Measurements from ENCODE around the gene LAMA2.

Gene LAMA2

DNA sequence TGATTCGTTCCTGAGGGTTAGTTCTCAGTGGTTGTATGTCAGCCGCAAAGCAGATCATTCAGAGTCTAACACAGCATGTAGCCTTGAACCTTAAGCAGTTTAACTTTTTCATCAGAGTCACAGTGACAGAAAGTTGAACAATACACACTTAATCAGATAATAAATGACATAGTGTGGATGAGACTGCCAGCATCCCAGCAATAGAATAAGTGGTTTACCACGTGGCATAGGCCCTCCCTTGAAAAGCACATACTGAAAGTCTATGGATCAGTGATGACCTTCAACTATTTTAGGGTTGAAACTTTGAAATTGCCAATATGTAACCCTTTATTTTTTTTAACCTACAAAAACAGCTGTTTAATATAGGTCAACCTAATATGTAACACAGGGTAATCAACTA, 561.7 kb downstream of the LAMA2 start:
- no peak for TF ChIP-seq POLR2AphosphoS5 (IDR thresholded peaks at IDR 0.05; ENCODE audit: low read depth, low read length)
- TF ChIP-seq, protein P1, sequence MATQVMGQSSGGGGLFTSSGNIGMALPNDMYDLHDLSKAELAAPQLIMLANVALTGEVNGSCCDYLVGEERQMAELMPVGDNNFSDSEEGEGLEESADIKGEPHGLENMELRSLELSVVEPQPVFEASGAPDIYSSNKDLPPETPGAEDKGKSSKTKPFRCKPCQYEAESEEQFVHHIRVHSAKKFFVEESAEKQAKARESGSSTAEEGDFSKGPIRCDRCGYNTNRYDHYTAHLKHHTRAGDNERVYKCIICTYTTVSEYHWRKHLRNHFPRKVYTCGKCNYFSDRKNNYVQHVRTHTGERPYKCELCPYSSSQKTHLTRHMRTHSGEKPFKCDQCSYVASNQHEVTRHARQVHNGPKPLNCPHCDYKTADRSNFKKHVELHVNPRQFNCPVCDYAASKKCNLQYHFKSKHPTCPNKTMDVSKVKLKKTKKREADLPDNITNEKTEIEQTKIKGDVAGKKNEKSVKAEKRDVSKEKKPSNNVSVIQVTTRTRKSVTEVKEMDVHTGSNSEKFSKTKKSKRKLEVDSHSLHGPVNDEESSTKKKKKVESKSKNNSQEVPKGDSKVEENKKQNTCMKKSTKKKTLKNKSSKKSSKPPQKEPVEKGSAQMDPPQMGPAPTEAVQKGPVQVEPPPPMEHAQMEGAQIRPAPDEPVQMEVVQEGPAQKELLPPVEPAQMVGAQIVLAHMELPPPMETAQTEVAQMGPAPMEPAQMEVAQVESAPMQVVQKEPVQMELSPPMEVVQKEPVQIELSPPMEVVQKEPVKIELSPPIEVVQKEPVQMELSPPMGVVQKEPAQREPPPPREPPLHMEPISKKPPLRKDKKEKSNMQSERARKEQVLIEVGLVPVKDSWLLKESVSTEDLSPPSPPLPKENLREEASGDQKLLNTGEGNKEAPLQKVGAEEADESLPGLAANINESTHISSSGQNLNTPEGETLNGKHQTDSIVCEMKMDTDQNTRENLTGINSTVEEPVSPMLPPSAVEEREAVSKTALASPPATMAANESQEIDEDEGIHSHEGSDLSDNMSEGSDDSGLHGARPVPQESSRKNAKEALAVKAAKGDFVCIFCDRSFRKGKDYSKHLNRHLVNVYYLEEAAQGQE (IDR thresholded peaks at IDR 0.05; ENCODE audit: insufficient read depth in 1 of 2, low read depth in 2 of 2, low read length in 2 of 2): no peak
- TF ChIP-seq TAF1 (IDR thresholded peaks at IDR 0.05; ENCODE audit: borderline replicate concordance, insufficient read depth, low read length): no peak
- no peak for TF ChIP-seq SIN3A (IDR thresholded peaks at IDR 0.05; ENCODE audit: borderline replicate concordance, insufficient read depth, low read length)
- TF ChIP-seq FOXP2 (optimal IDR thresholded peaks at IDR 0.05; ENCODE audit: borderline replicate concordance, extremely low read depth, extremely low read length, insufficient read depth): no peak

DNA sequence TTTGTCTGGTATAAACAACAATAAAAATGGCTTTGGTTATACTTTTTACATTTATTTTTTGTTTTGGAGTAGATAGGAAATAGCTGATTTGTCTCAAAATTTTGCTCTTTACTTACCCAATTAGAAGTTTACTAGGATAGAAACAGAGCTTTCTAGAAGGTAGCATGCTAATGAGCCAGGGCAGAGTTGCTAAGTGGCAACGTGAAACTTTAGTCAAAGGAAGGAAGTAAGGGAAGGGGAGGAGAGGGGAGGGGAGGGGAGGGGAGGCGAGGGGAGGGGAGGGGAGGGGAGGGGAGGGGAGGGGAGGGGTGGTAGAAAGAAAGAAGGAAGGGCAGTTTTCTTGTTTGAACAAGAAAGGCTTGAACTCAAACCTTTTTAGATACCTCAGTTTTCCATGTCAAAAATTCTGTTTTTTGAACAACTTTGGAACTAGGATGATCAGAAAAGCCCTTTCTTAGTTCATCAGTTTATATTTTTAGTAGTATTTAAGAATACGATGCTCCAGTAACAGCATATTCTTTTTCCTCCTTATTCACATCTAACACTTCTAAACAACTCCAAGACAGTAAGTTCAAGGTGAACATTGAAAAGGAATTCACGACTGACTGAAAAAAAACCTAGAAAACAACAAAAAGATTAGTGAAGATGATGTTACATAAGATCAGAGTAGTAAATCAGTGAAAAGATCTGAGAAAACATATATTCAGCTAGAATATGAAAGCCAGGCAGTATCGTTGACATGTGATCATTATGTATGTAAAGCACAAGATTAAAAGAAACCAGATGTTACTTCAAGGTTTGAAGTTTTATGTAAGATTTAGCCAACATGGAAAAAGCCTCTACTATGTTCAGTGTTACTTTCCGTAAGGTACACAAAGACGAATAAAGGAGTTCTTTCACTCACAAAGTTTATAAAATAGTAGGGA, 563.6 kb downstream of the LAMA2 start:
- no peak for TF ChIP-seq TAF1 (IDR thresholded peaks at IDR 0.05; ENCODE audit: borderline replicate concordance, insufficient read depth, low read length)
- no peak for TF ChIP-seq FOXP2 (optimal IDR thresholded peaks at IDR 0.05; ENCODE audit: borderline replicate concordance, extremely low read depth, extremely low read length, insufficient read depth)
- TF ChIP-seq, protein P1 (IDR thresholded peaks at IDR 0.05; ENCODE audit: insufficient read depth in 1 of 2, low read depth in 2 of 2, low read length in 2 of 2): no peak
- TF ChIP-seq POLR2AphosphoS5 (IDR thresholded peaks at IDR 0.05; ENCODE audit: low read depth, low read length): no peak
- TF ChIP-seq SIN3A (IDR thresholded peaks at IDR 0.05; ENCODE audit: borderline replicate concordance, insufficient read depth, low read length): no peak

DNA sequence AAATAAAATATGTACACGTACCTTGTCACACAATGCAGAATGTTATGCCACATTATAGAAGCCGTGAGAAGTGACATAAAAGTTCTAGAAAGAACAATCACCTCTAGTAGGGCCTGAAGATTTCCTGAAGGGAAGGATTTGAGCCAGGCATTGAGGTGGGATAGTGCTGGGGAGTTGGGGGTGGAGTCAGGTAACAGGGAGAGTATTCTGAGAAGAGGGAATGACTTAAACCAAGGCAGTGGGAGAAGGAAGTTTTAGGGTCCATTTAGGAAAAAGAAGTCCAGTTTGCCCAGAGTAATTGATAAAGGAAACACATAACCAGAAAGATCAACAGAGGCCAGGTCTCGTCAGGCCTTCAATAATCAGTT, 564.2 kb downstream of the LAMA2 start:
- no peak for TF ChIP-seq FOXP2 (optimal IDR thresholded peaks at IDR 0.05; ENCODE audit: borderline replicate concordance, extremely low read depth, extremely low read length, insufficient read depth)
- no peak for TF ChIP-seq POLR2AphosphoS5 (IDR thresholded peaks at IDR 0.05; ENCODE audit: low read depth, low read length)
- TF ChIP-seq, protein P1 (IDR thresholded peaks at IDR 0.05; ENCODE audit: insufficient read depth in 1 of 2, low read depth in 2 of 2, low read length in 2 of 2): no peak
- no peak for TF ChIP-seq TAF1 (IDR thresholded peaks at IDR 0.05; ENCODE audit: borderline replicate concordance, insufficient read depth, low read length)
- TF ChIP-seq SIN3A (IDR thresholded peaks at IDR 0.05; ENCODE audit: borderline replicate concordance, insufficient read depth, low read length): no peak

DNA sequence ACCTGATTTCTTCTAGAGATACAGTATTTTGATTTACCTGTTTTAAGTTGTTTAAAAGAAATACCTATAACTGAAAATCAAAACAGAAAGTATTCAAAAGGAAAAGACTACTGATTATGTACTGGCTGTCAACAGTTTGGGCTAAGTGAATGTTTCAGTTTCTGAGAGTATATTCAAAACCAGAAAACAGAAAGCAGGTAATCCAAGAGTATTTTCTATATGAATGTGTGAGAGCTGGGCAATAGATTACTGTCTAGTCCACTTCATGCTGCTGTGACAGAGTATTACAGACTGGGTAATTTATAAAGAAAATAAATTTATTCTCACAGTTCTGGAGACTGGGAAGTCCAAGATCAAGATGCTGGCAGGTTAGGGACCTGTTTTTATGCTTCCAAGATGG, 566.0 kb downstream of the LAMA2 start:
- TF ChIP-seq FOXP2 (optimal IDR thresholded peaks at IDR 0.05; ENCODE audit: borderline replicate concordance, extremely low read depth, extremely low read length, insufficient read depth) (no peak), SIN3A (IDR thresholded peaks at IDR 0.05; ENCODE audit: borderline replicate concordance, insufficient read depth, low read length) (no peak)
- TF ChIP-seq, protein P1 (IDR thresholded peaks at IDR 0.05; ENCODE audit: insufficient read depth in 1 of 2, low read depth in 2 of 2, low read length in 2 of 2): no peak

All from PFSK-1 (cell line).